GM12864 (cell line): Measurements from ENCODE around the gene LPGAT1.

Source experiments
- DNase-seq: peaks from one replicate; pipeline ENCODE4 v3.0.0-alpha.2; 2011; ENCODE audit warnings: low read depth
- H3K4me3 ChIP-seq: 2 replicates; pipeline ENCODE4 v1.5.1; 2011; ENCODE audit warnings: mild to moderate bottlenecking, low read depth, low read length, control low read depth
- CTCF ChIP-seq: IDR thresholded peaks from 2 replicates; pipeline ENCODE4 v1.5.1; 2011; ENCODE audit warnings: low read depth, mild to moderate bottlenecking, moderate library complexity, low read length, control low read depth, inconsistent platforms; ENCODE audit errors: missing control alignments

The LPGAT1 gene

GRCh38 chr1:211827051-211827450 is 3.5 kb downstream of the LPGAT1 start:
- no peak for DNase-seq
- H3K4me3 ChIP-seq: no peak overlapping the region
- TF ChIP-seq CTCF: no peak

- DNase-seq: no peak
- no peak for TF ChIP-seq CTCF
- no peak overlapping the region for H3K4me3 ChIP-seq
Measured at GRCh38 chr1:211825980-211826379, 4.6 kb downstream of the LPGAT1 start.

DNA sequence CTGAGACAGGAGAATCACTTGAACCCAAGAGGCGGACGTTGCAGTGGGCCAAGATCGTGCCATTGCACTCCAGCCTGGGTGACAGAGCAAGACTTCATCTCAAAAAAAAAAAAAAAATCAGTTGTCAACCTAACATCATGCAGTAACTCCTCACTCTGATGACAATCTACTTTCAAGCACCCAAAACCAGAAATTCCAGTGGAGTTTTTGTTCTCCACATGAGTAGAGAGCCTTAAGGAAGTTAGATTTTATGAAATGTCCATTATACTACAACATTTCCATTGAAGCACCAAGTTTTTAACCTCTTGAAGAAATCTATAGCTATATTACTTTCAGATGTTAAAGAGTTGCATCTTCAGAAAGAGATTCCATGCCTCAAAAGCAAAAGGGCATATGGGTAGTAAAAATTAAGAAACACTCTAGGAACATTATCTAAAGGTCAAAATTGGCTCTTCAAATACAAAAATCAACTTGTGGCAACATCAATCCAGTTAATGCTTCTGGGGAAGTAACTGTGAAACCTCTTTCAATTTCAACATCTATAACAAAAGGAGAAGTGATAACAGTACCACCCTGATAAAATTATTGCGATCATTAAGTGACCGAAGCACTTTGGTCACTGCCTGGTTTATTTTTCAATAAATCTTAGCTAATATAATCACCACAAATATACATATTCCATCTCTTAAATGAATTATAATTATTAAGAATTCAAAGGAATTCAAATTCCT is 7.7 kb downstream of the LPGAT1 start:
- no peak for DNase-seq
- TF ChIP-seq CTCF: no peak

DNA sequence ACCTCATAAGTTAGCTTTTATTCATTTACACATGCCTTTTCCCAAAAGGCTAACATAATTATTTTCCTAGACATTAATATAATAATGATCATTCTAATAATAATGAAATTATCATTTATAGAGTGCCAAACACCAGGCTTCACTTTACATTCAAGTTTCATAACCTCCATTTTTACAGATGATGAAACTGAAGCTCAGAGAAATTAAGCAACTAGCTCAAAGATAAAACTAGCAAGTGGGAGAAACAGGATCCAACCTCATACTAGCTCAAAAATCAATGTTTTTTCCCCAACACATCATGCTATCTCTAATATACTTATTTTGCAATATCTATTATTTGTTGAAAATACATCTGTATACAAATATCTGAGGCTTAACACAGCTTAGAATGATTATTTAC is 14.0 kb downstream of the LPGAT1 start:
- H3K4me3 ChIP-seq: no peak overlapping the region
- no peak for DNase-seq
- TF ChIP-seq CTCF: no peak

More for the DNA sequence above, 7.7 kb downstream of the LPGAT1 start:
- no peak overlapping the region for H3K4me3 ChIP-seq

GRCh38 chr1:211814313-211814712 is 16.2 kb downstream of the LPGAT1 start:
- H3K4me3 ChIP-seq: no peak overlapping the region
- no peak for DNase-seq
- TF ChIP-seq CTCF: no peak

DNA sequence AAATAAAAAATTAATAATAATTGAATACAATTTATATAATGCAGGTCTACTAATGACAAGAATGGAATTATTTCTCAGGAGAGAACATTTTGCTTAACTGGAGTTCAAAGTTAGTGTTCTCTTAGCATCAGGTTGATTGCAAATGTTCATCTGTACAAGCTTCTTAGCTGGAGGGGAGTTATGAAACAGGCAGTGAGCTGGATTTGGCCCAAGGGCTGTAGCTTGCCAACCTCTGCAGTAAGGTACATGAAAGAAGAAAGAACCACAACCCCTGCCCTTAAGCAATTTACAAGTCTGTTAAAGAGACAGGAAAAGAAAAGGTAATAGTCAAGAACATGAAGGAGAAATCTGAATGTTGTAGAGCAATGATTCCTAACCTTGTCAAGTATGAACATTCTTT is 17.0 kb downstream of the LPGAT1 start:
- no peak for TF ChIP-seq CTCF
- no peak for DNase-seq
- no peak overlapping the region for H3K4me3 ChIP-seq

DNA sequence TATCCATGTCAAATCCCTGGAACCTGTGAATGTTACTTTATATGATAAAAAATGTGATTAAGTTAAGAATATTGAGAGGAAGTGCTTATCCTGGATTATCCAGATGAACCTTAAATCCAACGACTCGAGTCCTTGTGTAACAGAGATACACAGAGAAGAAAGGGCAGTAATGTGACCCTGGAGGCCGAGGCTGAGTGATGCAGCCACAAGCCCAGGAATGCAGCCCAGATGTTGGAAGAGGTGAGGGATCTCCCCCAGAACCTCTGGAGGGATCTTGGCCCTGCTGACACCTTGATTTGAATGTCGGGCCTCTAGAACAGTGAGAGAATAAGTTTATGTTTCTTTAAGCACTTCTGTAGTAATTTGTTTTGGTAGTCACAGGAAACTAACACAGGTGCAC is 18.0 kb downstream of the LPGAT1 start:
- TF ChIP-seq CTCF: no peak
- DNase-seq: no peak
- no peak overlapping the region for H3K4me3 ChIP-seq
